HepG2 (cell line): ENCODE data around the gene AKR1C2. TPM values are rescaled to one million over a fixed set of nuclear protein-coding genes. Genes with fewer than 3 reads are reported as not detected.
"Not testable (repeated sequence)": the region's sequence is repeated elsewhere in the genome, so short reads cannot be mapped to it uniquely, and the experiment has no call there.

Source experiments
- CREM ChIP-seq, 2 experiments: sonication (generic) in 1 of 2; formaldehyde crosslinking in 1 of 2; IDR thresholded peaks; 2 replicates each; pipeline versions ENCODE4 v1.4.0 to v1.6.1; 2016 to 2020; ENCODE audit warnings: antibody characterized with exemption in 1 of 2, mild to moderate bottlenecking in 1 of 2, missing genetic modification reagents in 1 of 2
- DMAP1 ChIP-seq: IDR thresholded peaks from 2 replicates; pipeline ENCODE4 v1.6.1; 2016
- DNMT3B ChIP-seq: conservative IDR thresholded peaks from 2 replicates; pipeline ENCODE4 v1.6.1; 2016; ENCODE audit warnings: missing biosample characterization, control low read depth
- ERF ChIP-seq: IDR thresholded peaks from 2 replicates; pipeline ENCODE4 v1.6.1; 2018; ENCODE audit warnings: missing biosample characterization, missing genetic modification reagents
- FOSL1 ChIP-seq: sonication (generic); formaldehyde crosslinking; IDR thresholded peaks from 2 replicates; pipeline ENCODE4 v1.9.0; 2021; ENCODE audit warnings: missing genetic modification reagents, borderline replicate concordance
- GATA4 ChIP-seq: sonication (generic); IDR thresholded peaks from 2 replicates; pipeline ENCODE4 v1.6.1; 2016; ENCODE audit warnings: antibody characterized with exemption, low read depth, borderline replicate concordance
- ISL2 ChIP-seq: sonication (generic); formaldehyde crosslinking; IDR thresholded peaks from 2 replicates; pipeline ENCODE4 v1.5.0; 2020; ENCODE audit warnings: missing genetic modification reagents
- KDM6A ChIP-seq: IDR thresholded peaks from 2 replicates; pipeline ENCODE4 v1.6.1; 2016; ENCODE audit warnings: low read depth
- MAFF ChIP-seq: IDR thresholded peaks from 2 replicates; pipeline ENCODE4 v1.6.1; 2011; ENCODE audit warnings: low read depth, low read length, improper control_type of control experiment
- MAFG ChIP-seq: sonication (generic); formaldehyde crosslinking; IDR thresholded peaks from 2 replicates; pipeline ENCODE4 v1.5.1; 2020; ENCODE audit warnings: mild to moderate bottlenecking, missing genetic modification reagents
- MEIS1 ChIP-seq: sonication (generic); formaldehyde crosslinking; IDR thresholded peaks from 2 replicates; pipeline ENCODE4 v1.9.0; 2021; ENCODE audit warnings: mild to moderate bottlenecking, missing genetic modification reagents, moderate library complexity, borderline replicate concordance
- NR2F1 ChIP-seq, 2 experiments: fragments of 450-650 bp in 1 of 2; formaldehyde crosslinking in 1 of 2; IDR thresholded peaks; 2 replicates each; pipeline versions ENCODE4 v1.5.0 to v1.6.1; 2016 to 2020; ENCODE audit warnings: mild to moderate bottlenecking in 1 of 2, missing compliant biosample characterization in 1 of 2, missing genetic modification reagents in 1 of 2, moderate library complexity in 1 of 2
- POGZ ChIP-seq: sonication (generic); formaldehyde crosslinking; IDR thresholded peaks from 2 replicates; pipeline ENCODE4 v1.4.0; 2020; ENCODE audit warnings: mild to moderate bottlenecking, missing genetic modification reagents
- RERE ChIP-seq: IDR thresholded peaks from 2 replicates; pipeline ENCODE4 v1.6.1; 2016; ENCODE audit warnings: low read depth, missing genetic modification reagents, missing compliant biosample characterization
- SOX5 ChIP-seq: IDR thresholded peaks from 2 replicates; pipeline ENCODE4 v1.6.1; 2016; ENCODE audit warnings: borderline replicate concordance
- SOX6 ChIP-seq, 2 experiments: fragments of 450-650 bp in 1 of 2; sonication (generic) in 1 of 2; formaldehyde crosslinking in 1 of 2; IDR thresholded peaks; 2 replicates each; pipeline versions ENCODE4 v1.4.0 to v1.6.1; 2017 to 2020; ENCODE audit warnings: antibody characterized with exemption in 1 of 2, mild to moderate bottlenecking in 1 of 2, missing genetic modification reagents in 1 of 2
- TARDBP ChIP-seq: sonication (generic); formaldehyde crosslinking; IDR thresholded peaks from 2 replicates; pipeline ENCODE4 v1.8.0; 2022; ENCODE audit warnings: mild to moderate bottlenecking, missing genetic modification reagents
- THAP11 ChIP-seq: IDR thresholded peaks from 2 replicates; pipeline ENCODE4 v1.6.1; 2016; ENCODE audit warnings: missing biosample characterization, missing genetic modification reagents
- ZBTB43 ChIP-seq: sonication (generic); formaldehyde crosslinking; conservative IDR thresholded peaks from 2 replicates; pipeline ENCODE4 v1.4.0; 2020; ENCODE audit warnings: missing genetic modification reagents
- ZNF24 ChIP-seq: fragments of 450-650 bp; IDR thresholded peaks from 2 replicates; pipeline ENCODE4 v1.6.1; 2017; ENCODE audit warnings: antibody characterized with exemption, mild to moderate bottlenecking
- ZNF362 ChIP-seq: sonication (generic); formaldehyde crosslinking; IDR thresholded peaks from 2 replicates; pipeline ENCODE4 v1.4.0; 2020; ENCODE audit warnings: missing genetic modification reagents, mild to moderate bottlenecking, borderline replicate concordance
- polyA plus RNA-seq, 8 experiments: library from polyadenylated mRNA; depleted of rRNA in 3 of 8; stranded (reverse) in 7 of 8; unstranded in 1 of 8; fragments of >200 nt; fragmentation: Illumina TruSeq in 4 of 8; extraction: Trizol in 4 of 8; gene quantifications; 2 replicates each; pipeline versions ENCODE4 v1.2.1 to v1.2.3, GENCODE V29; 2011 to 2016; ENCODE audit warnings: low read depth in 4 of 8, missing spikeins in 1 of 8, mixed read lengths in 1 of 8; ENCODE audit not compliant: insufficient read depth in 1 of 8
- total RNA-seq, 5 experiments: library from RNA; depleted of rRNA; stranded (reverse); fragments of >200 nt; fragmentation: Illumina TruSeq; extraction: Trizol; gene quantifications; 2 replicates each; pipeline ENCODE4 v1.2.3, GENCODE V29; 2016; ENCODE audit warnings: low read depth in 1 of 5

AKR1C2 gene
- total and polyA plus RNA-seq, 2 of the 13 experiments (the other 11 are each of a cell fraction or from before 2014, with no cell fraction given): 140 to 900 TPM

GRCh38 chr10:5008857-5009548 is 5.3 kb upstream of the AKR1C2 start (continued):
- TF ChIP-seq RERE (CRISPR knock-in tag) (peak; percentile 68; the same call in 1 of the 2 replicates), ZNF24 (0 out of 2 replicates have a peak, but pooled peaks have one; percentile 33), MAFG (CRISPR knock-in tag) (peak; percentile 68), GATA4 (peak; percentile 20; the same call in 1 of the 2 replicates), ZNF362 (CRISPR knock-in tag) (peak; percentile 81), DNMT3B (CRISPR knock-in tag) (peak; percentile 64; the same call in 1 of the 2 replicates), SOX6 (CRISPR knock-in tag; IDR thresholded peaks at IDR 0.05) (peak; percentile 99), THAP11 (CRISPR knock-in tag) (peak; percentile 56; the same call in 1 of the 2 replicates), ERF (CRISPR knock-in tag) (0 out of 2 replicates have a peak, but pooled peaks have one; percentile 34), POGZ (CRISPR knock-in tag) (peak; percentile 75), MEIS1 (0 out of 2 replicates have a peak, but pooled peaks have one; percentile 57), MAFF (peak; percentile 78), ZBTB43 (CRISPR knock-in tag) (peak; percentile 91), CREM (IDR thresholded peaks at IDR 0.05) (peak; percentile 73), ISL2 (CRISPR knock-in tag) (peak; percentile 65), DMAP1 (CRISPR knock-in tag) (peak; percentile 29), KDM6A (CRISPR knock-in tag) (peak; percentile 12; the same call in 1 of the 2 replicates), SOX5 (CRISPR knock-in tag) (peak; percentile 99), NR2F1 (CRISPR knock-in tag; IDR thresholded peaks at IDR 0.05) (0 out of 4 replicates have a peak, but pooled peaks of 1 of the 2 experiments have one; percentile 35), FOSL1 (peak; percentile 41; the same call in 1 of the 2 replicates), TARDBP (CRISPR knock-in tag) (0 out of 2 replicates have a peak, but pooled peaks have one; percentile 28)
- TF ChIP-seq SOX6 (IDR thresholded peaks at IDR 0.05); CREM (CRISPR knock-in tag; IDR thresholded peaks at IDR 0.05): not testable (repeated sequence)
